Activated CD4-positive, alpha-beta T cell treated with anti-CD3 and anti-CD28 coated beads for 36 hours (primary cell): Measurements from ENCODE around the gene ZBTB4. TPM values are rescaled to one million over a fixed set of nuclear protein-coding genes. Genes with fewer than 3 reads are reported as not detected.

Experiments
- ATAC-seq: fragments of 200-7000 bp; cut with Tn5 transposase; one replicate; pipeline ENCODE4 v1.10.0; 2021; ENCODE audit warnings: mild to moderate bottlenecking, moderate library complexity
- CTCF ChIA-PET: fragments of 350-600 bp; sonication (Branson Sonifier 250); formaldehyde crosslinking; loops from one replicate; lab custom pipeline; 2021; ENCODE audit warnings: antibody characterized with exemption; lab: Charles Lee
- POLR2A ChIA-PET: fragments of 350-600 bp; sonication (Branson Sonifier 250); formaldehyde crosslinking; loops from one replicate; lab custom pipeline; 2021; ENCODE audit warnings: antibody characterized with exemption, inconsistent platforms; lab: Charles Lee
- DNase-seq: peaks from one replicate; pipeline ENCODE4 v3.0.0-alpha.2; 2020
- H3K27ac Mint-ChIP-seq: one replicate; pipeline ENCODE4 v1.8.0; 2021; ENCODE audit warnings: mixed read lengths
- H3K27me3 Mint-ChIP-seq: one replicate; pipeline ENCODE4 v1.8.0; 2021; ENCODE audit warnings: mixed read lengths
- H3K36me3 Mint-ChIP-seq: one replicate; pipeline ENCODE4 v1.8.0; 2021; ENCODE audit warnings: low read depth, mixed read lengths
- H3K4me1 Mint-ChIP-seq: one replicate; pipeline ENCODE4 v1.8.0; 2021; ENCODE audit warnings: mixed read lengths
- H3K4me3 Mint-ChIP-seq: one replicate; pipeline ENCODE4 v1.8.0; 2021; ENCODE audit warnings: mild to moderate bottlenecking, moderate library complexity, mixed read lengths
- H3K9me3 Mint-ChIP-seq: one replicate; pipeline ENCODE4 v1.8.0; 2021; ENCODE audit warnings: low read depth, mixed read lengths
- intact Hi-C, 2 experiments: fragments of 100-400 bp; cut with DNase I in 1 of 2; cut with micrococcal nuclease in 1 of 2; formaldehyde crosslinking; loops; one replicate each; pipeline versions ENCODE4 v1.14.2 to v1.15.1; 2022 to 2024; cut with DNase I, micrococcal nuclease
- total RNA-seq, 2 experiments: library from RNA; stranded (reverse); gene quantifications; one replicate each; pipeline ENCODE4 v1.2.3, GENCODE V29; 2021

Gene ZBTB4
- total RNA-seq, 2 experiments from 2014 or later = 17.5 to 20.9 TPM

- ChIA-PET POLR2A (interaction anchor here (0.5 to 3.1 kb wide), 12 partner anchors 20 to 251 kb away, joined by 3 to 13 read pairs (median 6); partner anchors contain the start of genes MPDU1, POLR2A, TMEM256 and TP53), CTCF (interaction anchor here (0.7 to 3.5 kb wide), 22 partner anchors 10 to 251 kb away, joined by 3 to 27 read pairs (median 6); partner anchors contain the start of genes ACAP1, CHRNB1, MPDU1 and NEURL4)
- Mint-ChIP-seq H3K4me3 (peak overlapping the region; percentile 92), H3K9me3 (no peaks in the 10 kb centered on the region), H3K27me3 (peaks cover 17% of the 10 kb centered on the region), H3K36me3 (peaks cover 13% of the 10 kb centered on the region), H3K27ac (peak overlapping the region; percentile 92), H3K4me1 (peaks cover 37% of the 10 kb centered on the region)
- ATAC-seq = peak; percentile 23
- DNase-seq = peak; percentile 75
- intact Hi-C loops = loop anchor here (1.0 to 5.0 kb wide), 24 partner anchors 19 to 784 kb away; partner anchors contain the start of genes POLR2A (in 2 of the 2), SENP3 (in 2 of the 2), SLC2A4 (in 2 of the 2) and TMEM256 (in 2 of the 2)
These were observed 43.5 kb downstream of the ZBTB4 start for GRCh38 chr17:7435676-7436555.

GRCh38 chr17:7432296-7432695 is 47.1 kb downstream of the ZBTB4 start:
- Mint-ChIP-seq H3K4me3 (no peak overlapping the region), H3K4me1 (peaks cover 12% of the 10 kb centered on the region), H3K36me3 (peaks cover 2% of the 10 kb centered on the region), H3K27me3 (no peaks in the 10 kb centered on the region), H3K9me3 (no peaks in the 10 kb centered on the region), H3K27ac (no peak overlapping the region)
- POLR2A ChIA-PET = no interaction called here
- no peak for ATAC-seq
- intact Hi-C loops = no loop called here
- CTCF ChIA-PET = interaction anchor here (0.6 kb wide), 1 partner anchor 151 kb away, joined by 3 read pairs; the partner anchor contains the start of gene SLC2A4
- no peak for DNase-seq

- Mint-ChIP-seq H3K27me3 (no peaks in the 10 kb centered on the region), H3K36me3 (no peaks in the 10 kb centered on the region), H3K4me3 (no peak overlapping the region), H3K9me3 (no peaks in the 10 kb centered on the region), H3K4me1 (peaks cover 5% of the 10 kb centered on the region), H3K27ac (no peak overlapping the region)
- CTCF ChIA-PET = interaction anchor here (0.5 to 0.6 kb wide), 2 partner anchors 61 to 184 kb away, joined by 3 to 5 read pairs; no protein-coding TSS in a partner anchor
- no peak for DNase-seq
- intact Hi-C loops = no loop called here
- POLR2A ChIA-PET = no interaction called here
- ATAC-seq = no peak
These were observed 48.2 kb downstream of the ZBTB4 start for GRCh38 chr17:7431231-7431630.

GRCh38 chr17:7429722-7430121 is 49.7 kb downstream of the ZBTB4 start:
- ATAC-seq (no peak), DNase-seq (no peak)
- H3K4me1 Mint-ChIP-seq = no peaks in the 10 kb centered on the region
- H3K27me3 Mint-ChIP-seq = no peaks in the 10 kb centered on the region
- H3K4me3 Mint-ChIP-seq = no peak overlapping the region
- CTCF ChIA-PET = no interaction called here
- H3K27ac Mint-ChIP-seq = no peak overlapping the region
- no peaks in the 10 kb centered on the region for H3K9me3 Mint-ChIP-seq
- intact Hi-C loops = no loop called here
- H3K36me3 Mint-ChIP-seq = no peaks in the 10 kb centered on the region
- POLR2A ChIA-PET = interaction anchor here (0.6 kb wide), 1 partner anchor 51 kb away, joined by 3 read pairs; no protein-coding TSS in a partner anchor

- POLR2A ChIA-PET = no interaction called here
- H3K27me3 Mint-ChIP-seq = no peaks in the 10 kb centered on the region
- no peak within 1 kb of the TSS for H3K4me3 Mint-ChIP-seq
- DNase-seq (no peak), ATAC-seq (no peak)
- H3K27ac Mint-ChIP-seq = no peak within 1 kb of the TSS
- no peaks in the 10 kb centered on the region for H3K36me3 Mint-ChIP-seq
- H3K9me3 Mint-ChIP-seq = no peaks in the 10 kb centered on the region
- H3K4me1 Mint-ChIP-seq = no peaks in the 10 kb centered on the region
- intact Hi-C loops = no loop called here
- CTCF ChIA-PET = interaction anchor here (0.7 kb wide), 1 partner anchor 205 kb away, joined by 4 read pairs; no protein-coding TSS in a partner anchor
These were observed 50.9 kb downstream of the ZBTB4 start, which contains the start of gene SPEM3 for GRCh38 chr17:7428557-7428956. TSS of gene SPEM3 (plus strand) at chr17:7428857. CDS start at chr17:7428903, 46 bp downstream.

- H3K9me3 Mint-ChIP-seq = no peaks in the 10 kb centered on the region
- no peak for DNase-seq
- intact Hi-C loops = no loop called here
- ChIA-PET POLR2A (interaction anchor here (0.6 kb wide), 1 partner anchor 25 kb away, joined by 3 read pairs; no protein-coding TSS in a partner anchor), CTCF (no interaction called here)
- no peak overlapping the region for H3K4me3 Mint-ChIP-seq
- H3K36me3 Mint-ChIP-seq = no peaks in the 10 kb centered on the region
- no peaks in the 10 kb centered on the region for H3K27me3 Mint-ChIP-seq
- no peaks in the 10 kb centered on the region for H3K4me1 Mint-ChIP-seq
- no peak for ATAC-seq
- no peak overlapping the region for H3K27ac Mint-ChIP-seq
These were observed 51.9 kb downstream of the ZBTB4 start for GRCh38 chr17:7427549-7427948.

GRCh38 chr17:7426896-7427489 is 52.4 kb downstream of the ZBTB4 start:
- POLR2A ChIA-PET = no interaction called here
- intact Hi-C loops = no loop called here
- H3K4me3 Mint-ChIP-seq = no peak overlapping the region
- H3K27ac Mint-ChIP-seq = no peak overlapping the region
- no peak for DNase-seq
- H3K36me3 Mint-ChIP-seq = no peaks in the 10 kb centered on the region
- H3K27me3 Mint-ChIP-seq = no peaks in the 10 kb centered on the region
- H3K9me3 Mint-ChIP-seq = no peaks in the 10 kb centered on the region
- no peak for ATAC-seq
- no peaks in the 10 kb centered on the region for H3K4me1 Mint-ChIP-seq
- CTCF ChIA-PET = no interaction called here

GRCh38 chr17:7426203-7426863 is 53.1 kb downstream of the ZBTB4 start:
- Mint-ChIP-seq H3K27ac (no peak overlapping the region), H3K9me3 (no peaks in the 10 kb centered on the region), H3K4me3 (no peak overlapping the region), H3K27me3 (no peaks in the 10 kb centered on the region), H3K36me3 (no peaks in the 10 kb centered on the region), H3K4me1 (no peaks in the 10 kb centered on the region)
- intact Hi-C loops = no loop called here
- no peak for DNase-seq
- POLR2A ChIA-PET = interaction anchor here (0.5 kb wide), 1 partner anchor 302 kb away, joined by 4 read pairs; no protein-coding TSS in a partner anchor
- CTCF ChIA-PET = interaction anchor here (1.1 kb wide), 1 partner anchor 13 kb away, joined by 4 read pairs; no protein-coding TSS in a partner anchor
- ATAC-seq = no peak

GRCh38 chr17:7425756-7426155 is 53.7 kb downstream of the ZBTB4 start:
- H3K4me1 Mint-ChIP-seq = no peaks in the 10 kb centered on the region
- H3K27me3 Mint-ChIP-seq = no peaks in the 10 kb centered on the region
- H3K36me3 Mint-ChIP-seq = no peaks in the 10 kb centered on the region
- no peak overlapping the region for H3K4me3 Mint-ChIP-seq
- ChIA-PET POLR2A (interaction anchor here (0.5 kb wide), 1 partner anchor 301 kb away, joined by 4 read pairs; no protein-coding TSS in a partner anchor), CTCF (interaction anchor here (1.1 kb wide), 1 partner anchor 13 kb away, joined by 4 read pairs; no protein-coding TSS in a partner anchor)
- DNase-seq (no peak), ATAC-seq (no peak)
- no peak overlapping the region for H3K27ac Mint-ChIP-seq
- H3K9me3 Mint-ChIP-seq = no peaks in the 10 kb centered on the region
- intact Hi-C loops = no loop called here

- ChIA-PET POLR2A (no interaction called here), CTCF (interaction anchor here (1.1 kb wide), 1 partner anchor 12 kb away, joined by 4 read pairs; no protein-coding TSS in a partner anchor)
- Mint-ChIP-seq H3K36me3 (no peaks in the 10 kb centered on the region), H3K4me1 (no peaks in the 10 kb centered on the region), H3K9me3 (no peaks in the 10 kb centered on the region), H3K27me3 (no peaks in the 10 kb centered on the region), H3K4me3 (no peak within 1 kb of the TSS), H3K27ac (no peak within 1 kb of the TSS)
- ATAC-seq (no peak), DNase-seq (no peak)
- intact Hi-C loops = no loop called here
These were observed 54.1 kb downstream of the ZBTB4 start, which contains the start of gene SPEM2 for GRCh38 chr17:7425316-7425715. TSS of gene SPEM2 (plus strand) at chr17:7425616. CDS start at chr17:7425689, 73 bp downstream.
